ENCODE measurements around the gene NPLOC4. TPM values are rescaled to one million over a fixed set of nuclear protein-coding genes. Genes with fewer than 3 reads are reported as not detected.

The NPLOC4 gene
- total RNA-seq, 1 donor from 2014 or later = 86.9 TPM

DNA sequence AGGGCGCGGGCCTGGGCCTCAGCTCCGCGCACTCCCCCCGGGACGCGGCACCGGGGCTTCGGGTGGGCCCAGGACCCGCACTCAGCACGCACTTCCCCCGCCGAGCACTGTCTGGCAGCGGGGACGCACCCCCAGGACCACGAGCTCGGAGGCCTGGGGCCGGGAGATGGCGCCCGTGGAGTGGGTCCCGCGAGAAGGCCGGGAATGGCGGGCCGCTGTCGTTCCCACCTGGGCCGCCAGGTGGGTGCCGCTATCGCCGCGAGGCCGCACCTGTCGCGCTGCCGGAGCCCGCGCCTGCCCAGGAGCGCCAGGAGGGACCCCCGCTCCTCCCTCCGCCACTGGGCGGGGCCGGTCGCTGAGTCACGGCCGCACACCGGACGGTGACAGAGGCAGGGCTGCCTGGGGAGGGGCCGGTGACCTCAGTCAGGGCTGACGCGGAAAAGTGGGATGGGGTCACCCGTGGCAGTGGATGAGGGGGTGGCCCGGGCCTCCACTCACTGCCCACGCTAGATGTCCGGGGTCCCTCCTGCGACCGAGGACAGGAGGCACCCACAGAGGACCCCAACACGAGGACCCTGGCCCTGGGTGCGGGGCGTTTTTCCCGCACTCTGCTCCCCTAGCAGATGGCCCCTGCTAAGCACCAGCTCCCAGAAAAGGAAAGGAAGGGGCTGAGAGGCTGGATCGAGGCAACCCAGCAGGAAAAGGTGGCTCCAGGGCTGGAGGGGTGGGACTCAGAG, 117.5 kb downstream of the NPLOC4 start:
- no peak for DNase-seq (ENCODE audit: low spot score)

DNA sequence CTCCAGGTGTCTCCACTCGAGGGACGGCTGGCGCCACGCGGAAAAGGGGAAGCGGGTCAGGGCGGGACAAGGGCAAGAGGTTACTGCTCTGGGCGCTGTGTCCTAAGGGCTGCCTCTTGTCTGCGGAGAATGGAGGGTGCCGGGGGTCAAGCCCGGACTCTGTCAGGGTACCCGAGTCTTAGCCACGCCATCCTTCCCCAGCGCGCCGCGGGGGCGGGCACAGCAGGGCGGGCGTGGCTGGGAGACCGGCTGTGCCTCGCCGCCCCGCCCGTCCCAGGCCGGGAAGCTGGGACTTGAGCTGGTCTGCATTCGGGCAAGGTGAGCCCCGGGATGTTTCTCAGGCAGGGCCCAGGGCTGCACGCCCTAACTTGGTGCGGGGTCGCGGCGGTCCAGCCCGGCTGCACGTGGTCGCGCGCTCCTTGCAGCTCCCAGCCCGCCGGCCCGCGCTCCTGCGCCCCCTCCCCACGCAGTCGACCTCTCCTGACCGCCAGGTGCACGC, 118.1 kb downstream of the NPLOC4 start:
- no peak for DNase-seq (ENCODE audit: low spot score)

DNA sequence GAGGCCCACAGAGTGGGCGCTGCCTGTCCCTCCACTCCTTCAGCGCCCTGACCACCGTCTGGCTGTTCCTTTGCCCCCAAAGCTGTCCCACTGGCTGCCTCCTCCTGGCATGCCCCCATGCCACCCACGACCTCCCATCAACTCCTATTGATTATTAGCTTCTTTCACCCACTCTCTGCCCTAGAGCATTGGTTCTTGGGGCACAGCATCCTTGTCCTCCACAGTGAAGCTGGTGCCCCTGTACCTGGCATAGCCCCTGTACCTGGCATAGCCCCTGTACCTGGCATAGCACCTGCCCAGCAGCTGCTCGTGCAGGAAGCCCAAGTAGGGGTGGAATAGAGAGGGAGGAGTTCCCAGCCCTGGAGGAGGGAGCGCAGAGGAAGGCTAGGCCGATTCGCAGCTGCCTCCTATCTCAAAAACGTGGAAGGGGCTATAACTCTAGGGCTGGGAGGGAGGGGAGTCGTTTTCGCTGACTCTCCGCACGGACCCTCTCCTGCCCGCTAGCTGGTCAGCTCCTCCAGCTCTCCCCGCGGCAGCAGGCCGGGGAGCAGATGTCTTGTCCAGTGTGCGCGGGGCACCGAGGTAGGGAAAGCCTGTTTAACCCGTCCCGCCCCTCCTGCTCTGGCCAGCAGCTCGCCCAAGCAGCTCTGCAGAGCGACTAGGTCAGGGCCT, 118.7 kb downstream of the NPLOC4 start:
- no peak for DNase-seq (ENCODE audit: low spot score)

DNA sequence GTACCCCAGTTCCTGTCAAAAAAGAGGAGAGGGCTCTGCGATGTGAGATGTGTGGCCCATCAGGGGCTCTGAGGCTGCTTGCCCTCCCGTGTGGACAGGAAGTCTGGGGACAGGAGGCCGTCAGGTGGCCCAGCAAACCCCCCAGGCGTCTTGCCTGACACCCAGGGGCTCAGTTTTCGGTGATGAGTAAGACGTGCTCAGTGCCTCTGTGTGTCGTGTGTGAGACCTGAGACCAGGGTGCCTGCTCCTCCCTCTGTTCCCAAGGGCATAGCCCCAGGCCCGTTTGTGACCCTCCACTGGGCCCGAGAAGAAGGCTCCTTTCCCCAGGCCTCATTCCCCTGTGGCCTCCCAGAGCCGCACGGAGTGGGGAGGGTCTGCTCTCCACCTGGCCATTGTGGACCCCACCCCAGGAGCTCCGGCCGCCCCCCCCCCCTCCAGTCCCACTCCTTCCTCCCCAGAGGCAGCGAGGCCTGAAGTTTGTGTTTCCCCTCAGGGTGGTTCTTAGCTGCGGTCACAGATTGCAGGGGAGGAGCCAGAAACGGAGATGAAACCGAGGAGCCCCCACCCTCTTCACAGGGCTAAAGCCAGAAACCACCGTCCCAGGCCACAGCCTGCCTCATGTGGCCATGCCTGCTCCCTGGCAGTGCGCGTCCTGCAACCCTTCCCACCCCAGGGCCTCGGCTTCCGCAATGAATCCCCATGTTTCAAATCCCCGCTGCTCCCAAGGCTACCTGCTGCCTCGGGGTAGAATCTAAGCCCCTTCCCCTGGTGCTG, 119.4 kb downstream of the NPLOC4 start:
- no peak for DNase-seq (ENCODE audit: low spot score)

DNA sequence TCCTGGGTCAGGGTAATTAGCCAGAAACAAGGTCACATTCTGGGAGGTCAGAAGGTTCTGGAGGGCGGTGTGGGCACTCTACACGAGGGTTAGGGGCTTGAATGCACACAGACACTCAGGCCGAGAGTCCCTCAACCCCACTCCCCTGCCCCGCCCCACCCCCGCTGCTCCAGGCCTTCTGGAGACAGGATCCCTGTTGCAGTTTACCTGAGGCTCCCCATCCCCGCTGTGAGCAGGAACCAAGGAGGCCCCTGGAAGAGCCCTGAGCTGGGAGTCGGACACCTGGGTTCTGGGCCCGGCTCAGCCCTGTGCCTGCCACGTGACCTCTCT, 119.9 kb downstream of the NPLOC4 start:
- DNase-seq (ENCODE audit: low spot score) = no peak

DNA sequence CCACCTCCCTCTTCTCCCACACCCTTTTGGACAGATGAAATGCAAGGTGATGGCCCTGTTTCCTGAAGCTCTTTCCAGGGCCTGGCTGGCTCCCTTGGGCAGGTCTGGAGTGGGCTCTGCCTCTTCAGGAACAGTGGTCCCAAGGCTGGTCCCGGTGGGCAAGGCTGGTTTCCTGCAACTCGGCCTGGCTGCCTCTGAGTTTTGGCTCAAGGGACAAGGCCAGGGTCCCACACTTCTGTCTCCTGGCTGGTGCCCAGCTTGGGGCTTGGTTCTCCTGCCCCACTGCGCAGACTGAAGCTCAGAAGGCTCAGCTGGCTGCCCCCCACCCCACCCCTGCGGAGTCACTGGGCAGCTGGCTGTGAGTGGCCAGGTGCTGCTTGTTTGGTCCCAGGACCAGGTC, 120.5 kb downstream of the NPLOC4 start:
- no peak for DNase-seq (ENCODE audit: low spot score)

DNA sequence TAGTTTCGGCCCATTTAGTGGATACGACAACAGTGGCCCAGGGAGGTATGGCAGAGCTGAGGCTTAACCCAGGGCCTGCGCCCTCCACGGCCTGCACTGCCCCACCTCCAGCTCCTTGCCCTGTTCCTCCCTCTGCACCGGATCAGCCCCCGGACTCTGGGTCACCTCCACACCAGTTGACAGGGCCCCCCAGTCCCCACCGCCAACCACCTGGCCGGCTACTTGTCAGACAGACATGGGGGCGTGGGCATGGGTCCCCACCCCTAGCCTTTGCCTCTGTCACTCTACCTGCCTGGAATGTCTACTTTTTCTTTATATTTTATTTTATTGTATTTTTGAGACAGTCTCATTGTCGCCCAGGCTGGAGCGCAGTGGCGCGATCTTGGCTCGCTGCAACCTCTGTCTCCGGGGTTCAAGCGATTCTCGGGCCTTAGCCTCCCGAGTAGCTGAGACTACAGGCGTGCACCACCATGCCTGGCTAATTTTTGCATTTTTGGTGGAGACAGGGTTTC, 121.3 kb downstream of the NPLOC4 start:
- no peak for DNase-seq (ENCODE audit: low spot score)

DNA sequence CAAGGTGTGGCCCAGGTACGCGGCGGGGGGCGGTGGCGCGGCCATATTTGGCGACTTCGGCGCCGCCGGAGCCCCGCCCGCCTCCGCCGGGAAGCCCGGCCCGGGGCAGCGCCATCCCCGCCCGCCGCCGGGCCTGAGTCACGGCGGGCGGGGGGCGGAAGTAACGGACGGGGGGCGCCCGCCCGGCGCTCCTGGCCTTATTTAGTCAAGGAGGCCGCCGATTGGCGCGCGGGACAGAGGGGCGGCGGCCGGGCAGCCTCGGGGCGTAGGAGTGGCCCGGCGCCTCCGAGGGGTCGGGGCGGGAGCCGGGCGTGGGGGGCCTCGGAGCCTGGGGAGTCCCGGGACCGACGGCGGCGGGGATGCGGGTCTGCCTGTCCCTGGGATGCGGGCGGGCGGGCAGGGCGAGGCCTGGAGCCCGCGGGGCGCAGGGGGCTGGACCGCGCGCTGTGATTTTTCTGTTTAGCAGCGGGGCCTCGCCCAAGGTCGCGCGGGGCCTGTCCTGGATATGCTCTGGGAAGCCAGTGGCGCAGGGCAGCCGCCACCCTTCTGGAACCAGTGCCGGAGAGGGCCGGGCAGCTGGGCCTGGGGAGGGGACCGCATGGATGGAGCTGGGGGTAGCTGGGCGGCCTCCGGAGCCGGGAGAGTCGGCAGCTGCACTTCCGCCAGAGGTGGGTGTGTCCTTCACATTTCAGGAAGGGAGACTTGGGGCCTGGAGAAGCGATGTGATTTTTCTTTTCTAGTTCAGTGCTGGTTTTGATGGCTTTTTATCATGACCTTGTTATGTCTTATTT, 122.0 kb downstream of the NPLOC4 start:
- peak; percentile 82 for DNase-seq (ENCODE audit: low spot score)

DNA sequence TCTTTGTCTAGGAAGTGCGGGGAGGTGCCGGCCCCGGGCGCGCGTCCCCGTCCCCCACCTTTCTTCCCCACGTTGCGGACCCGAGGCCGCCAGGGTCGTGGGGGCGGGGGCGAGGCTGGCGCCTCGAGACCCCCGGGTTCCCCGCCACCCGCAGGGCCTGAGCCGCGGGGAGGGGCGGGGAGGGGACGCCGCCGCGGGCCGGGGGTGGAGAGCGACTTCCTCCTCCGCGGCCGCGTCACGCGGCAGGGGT, 122.5 kb downstream of the NPLOC4 start:
- no peak for DNase-seq (ENCODE audit: low spot score)

DNA sequence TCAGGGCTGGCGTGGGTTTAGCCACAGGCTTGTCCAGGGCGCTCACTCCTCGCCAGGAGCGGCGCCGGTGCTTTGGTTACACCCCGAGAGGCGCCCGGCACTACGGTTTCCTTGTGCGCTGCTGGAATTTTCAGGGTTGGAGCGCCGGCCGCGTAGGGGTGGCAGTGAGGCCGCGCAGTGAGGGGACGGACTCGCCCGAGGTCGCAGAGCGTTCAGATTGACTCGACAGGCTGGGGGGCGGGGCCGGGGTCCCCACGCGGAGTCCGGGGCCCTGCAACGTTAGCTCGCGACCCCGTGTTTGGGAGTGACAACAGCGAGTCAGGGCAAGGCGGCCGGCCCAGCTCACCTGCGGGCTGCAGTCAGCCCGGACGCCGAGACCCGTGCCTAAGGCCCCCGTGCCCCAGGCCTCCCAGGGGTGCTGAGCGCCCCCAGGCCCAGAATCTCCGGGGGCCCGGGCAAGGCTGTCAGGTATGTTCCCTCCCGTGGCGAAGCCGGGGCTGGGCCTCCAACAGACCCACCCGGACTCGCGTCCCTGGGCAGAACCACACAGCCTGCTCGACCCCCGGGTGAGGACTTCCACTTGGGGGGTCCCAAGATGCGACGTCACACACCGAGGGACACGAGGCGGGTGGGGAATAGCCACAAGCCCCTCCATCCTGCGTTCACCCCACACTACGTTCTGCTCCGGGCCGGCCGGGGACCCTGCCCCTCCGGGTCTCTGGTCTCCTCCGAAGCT, 123.0 kb downstream of the NPLOC4 start:
- DNase-seq (ENCODE audit: low spot score) = peak; percentile 77

DNA sequence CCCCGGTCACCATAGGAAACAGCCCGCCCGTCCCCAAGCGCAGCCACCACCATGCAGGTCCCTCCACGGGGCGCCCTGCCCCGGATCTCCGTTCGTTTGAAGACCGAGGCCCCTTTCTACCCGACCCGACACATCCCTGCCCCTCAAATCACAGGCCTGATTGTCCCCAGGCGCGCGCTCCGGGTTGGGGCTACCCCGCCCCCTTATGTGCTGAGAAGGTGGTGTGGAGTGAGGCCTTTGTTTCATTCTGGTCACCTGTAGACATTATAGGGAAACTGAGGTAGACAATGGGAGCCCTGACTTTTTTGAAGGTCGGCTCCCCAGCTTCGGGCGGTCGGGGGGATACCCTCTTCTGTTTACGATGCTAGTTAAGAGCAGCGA, 123.5 kb downstream of the NPLOC4 start:
- peak; percentile 76 for DNase-seq (ENCODE audit: low spot score)

DNA sequence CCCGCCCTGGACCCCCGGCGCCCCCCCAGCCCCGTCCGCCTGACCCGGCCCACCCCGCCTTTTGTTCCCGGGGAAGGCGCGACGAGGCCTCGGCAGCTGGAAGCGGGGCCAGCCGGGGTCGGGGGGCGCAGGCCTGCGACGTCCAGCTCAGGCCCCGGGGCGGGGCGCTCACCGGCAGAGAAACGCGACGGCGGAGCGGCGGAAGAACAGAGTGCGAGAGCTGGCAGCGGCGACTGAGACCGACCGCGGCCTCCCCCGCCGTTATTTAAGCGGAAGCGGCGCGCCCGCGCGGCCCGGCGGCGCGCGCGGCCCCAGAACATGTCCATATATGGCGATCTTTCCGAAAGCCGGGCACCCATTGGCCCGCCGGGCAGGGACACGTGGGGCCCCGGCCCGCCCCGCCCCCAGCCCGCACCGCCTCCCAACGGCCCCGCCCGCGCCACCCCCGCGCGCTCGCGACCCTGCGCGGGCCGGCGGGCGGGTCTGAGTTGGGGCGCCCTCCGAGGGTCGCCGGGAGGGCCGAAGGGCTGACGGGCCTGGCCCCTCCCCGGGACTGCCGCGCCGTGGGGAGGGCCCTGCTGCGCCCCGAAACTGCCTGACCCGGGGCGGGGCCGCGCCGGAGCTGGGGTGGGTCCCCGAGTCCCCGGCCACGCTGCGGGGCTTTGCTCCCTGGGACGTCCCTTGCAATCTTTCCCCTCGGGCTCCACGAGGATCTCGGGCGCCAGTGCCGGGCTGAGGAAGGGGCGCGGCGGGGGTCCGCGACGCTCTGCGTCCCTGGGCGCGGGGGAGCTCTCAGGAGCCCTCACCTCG, 124.1 kb downstream of the NPLOC4 start, which contains the start of gene ACTG1:
ACTG1 (minus strand) TSS at position 238 of the 810 bp plus-strand sequence. CDS start 445 bp downstream, outside the sequence.
- DNase-seq (ENCODE audit: low spot score) = peak; percentile 91

DNA sequence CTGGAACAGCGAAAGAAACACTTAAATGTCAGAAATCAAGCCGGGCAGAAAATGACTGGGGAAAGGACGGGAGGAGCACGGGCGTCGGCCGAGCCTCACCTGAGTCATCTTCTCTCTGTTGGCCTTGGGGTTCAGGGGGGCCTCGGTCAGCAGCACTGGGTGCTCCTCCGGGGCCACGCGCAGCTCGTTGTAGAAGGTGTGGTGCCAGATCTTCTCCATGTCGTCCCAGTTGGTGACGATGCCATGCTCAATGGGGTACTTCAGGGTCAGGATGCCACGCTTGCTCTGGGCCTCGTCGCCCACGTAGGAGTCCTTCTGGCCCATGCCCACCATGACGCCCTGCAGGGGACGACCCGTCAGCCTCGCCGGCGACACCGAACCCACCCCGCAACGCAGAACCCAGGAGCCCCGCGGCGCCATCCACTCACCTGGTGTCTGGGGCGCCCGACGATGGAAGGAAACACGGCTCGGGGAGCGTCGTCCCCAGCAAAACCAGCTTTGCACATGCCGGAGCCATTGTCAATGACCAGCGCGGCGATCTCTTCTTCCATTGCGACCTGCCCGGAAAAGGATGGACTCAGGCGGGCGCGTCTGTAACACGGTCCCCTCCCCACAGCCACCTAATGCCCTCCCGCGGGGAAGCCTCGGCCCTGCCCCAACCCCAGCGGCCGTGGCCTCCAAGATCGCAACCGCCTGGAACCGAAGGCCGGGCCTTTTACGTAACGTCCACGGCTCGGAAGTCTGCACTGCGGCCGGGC, 124.9 kb downstream of the NPLOC4 start:
- no peak for DNase-seq (ENCODE audit: low spot score)

DNA sequence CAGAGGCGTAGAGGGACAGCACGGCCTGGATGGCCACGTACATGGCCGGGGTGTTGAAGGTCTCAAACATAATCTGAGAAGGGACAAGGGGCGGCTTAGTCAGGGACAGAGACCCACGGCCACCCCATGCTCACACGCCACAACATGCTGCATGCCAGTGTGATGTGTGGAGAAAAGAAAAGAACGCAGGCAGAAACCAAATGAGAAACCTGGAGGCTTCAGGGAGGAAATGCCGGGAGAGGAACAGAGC, 125.4 kb downstream of the NPLOC4 start:
- DNase-seq (ENCODE audit: low spot score) = no peak

DNA sequence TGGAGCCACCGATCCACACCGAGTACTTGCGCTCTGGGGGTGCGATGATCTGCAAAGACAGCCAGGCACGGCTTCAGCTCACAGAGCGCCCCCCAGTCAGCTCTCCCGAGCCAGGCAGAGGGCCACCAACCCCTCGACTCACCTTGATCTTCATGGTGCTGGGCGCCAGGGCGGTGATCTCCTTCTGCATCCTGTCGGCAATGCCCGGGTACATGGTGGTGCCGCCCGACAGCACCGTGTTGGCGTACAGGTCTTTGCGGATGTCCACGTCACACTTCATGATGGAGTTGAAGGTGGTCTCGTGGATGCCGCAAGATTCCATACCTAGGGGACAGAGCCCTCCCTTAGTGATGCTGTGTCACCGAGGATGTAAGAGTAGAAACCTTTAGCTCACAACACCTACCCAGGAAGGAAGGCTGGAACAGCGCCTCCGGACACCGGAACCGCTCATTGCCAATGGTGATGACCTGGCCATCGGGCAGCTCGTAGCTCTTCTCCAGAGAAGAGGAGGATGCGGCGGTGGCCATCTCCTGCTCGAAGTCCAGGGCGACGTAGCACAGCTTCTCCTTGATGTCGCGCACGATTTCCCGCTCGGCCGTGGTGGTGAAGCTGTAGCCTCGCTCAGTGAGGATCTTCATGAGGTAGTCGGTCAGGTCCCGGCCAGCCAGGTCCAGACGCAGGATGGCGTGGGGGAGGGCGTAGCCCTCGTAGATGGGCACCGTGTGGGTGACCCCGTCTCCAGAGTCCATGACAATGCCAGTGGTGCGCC, 125.9 kb downstream of the NPLOC4 start:
- no peak for DNase-seq (ENCODE audit: low spot score)

DNA sequence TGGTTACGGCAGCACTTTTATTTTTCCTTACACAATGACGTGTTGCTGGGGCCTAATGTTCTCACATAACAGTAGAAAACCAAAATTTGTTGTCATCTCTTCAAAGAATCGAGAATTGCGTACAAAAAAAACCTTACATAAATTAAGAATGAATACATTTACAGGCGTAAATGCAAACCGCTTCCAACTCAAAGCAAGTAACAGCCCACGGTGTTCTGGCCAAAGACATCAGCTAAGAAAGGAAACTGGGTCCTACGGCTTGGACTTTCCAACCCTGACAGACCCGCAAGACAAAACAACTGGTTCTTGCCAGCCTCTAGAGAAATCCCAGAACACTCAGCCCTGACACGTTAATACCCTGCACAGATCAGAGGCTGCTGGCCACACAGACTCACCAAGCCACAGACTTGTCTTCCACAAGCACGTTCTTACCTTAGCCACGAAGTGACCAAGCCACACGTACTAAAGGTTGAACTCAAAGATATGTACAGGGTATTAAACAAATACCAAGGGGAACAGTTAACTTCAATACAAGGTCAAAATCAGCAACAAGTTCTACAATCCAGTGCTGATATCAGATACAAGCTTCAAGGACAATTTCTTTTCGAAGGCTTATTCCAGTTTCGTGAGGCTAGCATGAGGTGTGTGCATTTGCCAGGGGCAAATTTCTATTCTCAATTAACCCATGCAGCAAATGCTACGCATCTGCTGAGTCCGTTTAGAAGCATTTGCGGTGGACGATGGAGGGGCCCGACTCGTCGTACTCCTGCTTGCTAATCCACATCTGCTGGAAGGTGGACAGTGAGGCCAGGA, 126.7 kb downstream of the NPLOC4 start:
- no peak for DNase-seq (ENCODE audit: low spot score)

DNA sequence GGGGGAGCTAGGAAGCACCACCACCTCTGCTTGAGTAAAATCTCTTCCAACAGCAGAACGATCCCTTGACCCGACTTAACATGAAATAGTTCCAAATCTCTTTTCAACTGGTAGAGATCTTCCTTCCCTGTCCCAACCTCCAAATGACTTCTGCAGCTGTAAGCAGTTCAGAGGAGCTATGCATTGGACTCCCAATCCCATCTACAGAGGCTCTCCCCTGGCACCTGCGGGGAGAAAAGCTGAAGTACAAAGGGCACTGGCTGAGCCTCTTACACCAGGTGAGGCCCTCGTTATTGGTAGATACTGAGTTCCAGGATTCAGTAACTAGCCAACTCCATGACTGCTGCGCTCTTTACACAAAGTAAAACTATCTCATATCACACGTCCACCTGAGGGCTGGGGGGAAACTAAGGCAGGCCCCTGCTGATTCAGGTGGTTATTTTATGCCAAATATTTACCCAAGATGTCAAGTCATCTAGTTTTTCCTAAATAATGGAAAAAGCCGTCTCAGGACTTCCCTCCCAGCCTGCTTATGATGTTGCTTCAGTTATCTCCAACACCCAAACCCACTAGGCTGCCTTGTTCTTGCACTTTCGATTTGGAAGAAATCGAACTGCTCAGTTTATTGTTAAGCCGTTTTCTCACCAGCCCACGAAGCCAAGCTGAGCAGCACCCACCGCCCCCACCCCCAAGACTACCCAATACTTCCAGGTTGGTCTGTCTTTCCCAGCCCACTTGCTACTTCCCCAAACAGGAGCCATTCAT, 127.5 kb downstream of the NPLOC4 start:
- no peak for DNase-seq (ENCODE audit: low spot score)

All from umbilical cord (tissue), 2 donors.